Measurements from ENCODE around the gene HNRNPCL2.
"Not testable (repeated sequence)": the region's sequence is repeated elsewhere in the genome, so short reads cannot be mapped to it uniquely, and the experiment has no call there.

HNRNPCL2 gene

DNA sequence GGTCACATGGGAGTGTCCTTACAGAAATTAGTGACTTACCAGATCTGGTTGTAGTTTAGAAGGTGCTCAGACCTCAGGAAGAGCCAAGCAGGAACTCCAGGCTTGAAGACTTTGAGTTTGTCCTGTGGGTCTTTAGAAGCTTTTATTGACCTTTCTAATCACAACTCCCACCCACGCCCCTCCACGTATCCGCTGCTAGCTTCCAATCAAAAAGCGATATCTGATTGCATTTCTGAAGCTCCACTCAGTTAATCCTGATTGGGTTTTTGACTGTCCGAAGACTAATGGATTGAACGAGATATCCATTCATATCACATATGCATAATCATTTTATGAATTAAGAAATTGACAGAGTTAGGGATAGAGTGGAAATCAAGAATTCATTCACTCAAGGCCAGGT, at the start of gene HNRNPCL2:
HNRNPCL2 (minus strand) TSS at position 101 of the 400 bp plus-strand sequence. CDS start 454 bp downstream, outside the sequence.
- not testable (repeated sequence) for DNase-seq

DNA sequence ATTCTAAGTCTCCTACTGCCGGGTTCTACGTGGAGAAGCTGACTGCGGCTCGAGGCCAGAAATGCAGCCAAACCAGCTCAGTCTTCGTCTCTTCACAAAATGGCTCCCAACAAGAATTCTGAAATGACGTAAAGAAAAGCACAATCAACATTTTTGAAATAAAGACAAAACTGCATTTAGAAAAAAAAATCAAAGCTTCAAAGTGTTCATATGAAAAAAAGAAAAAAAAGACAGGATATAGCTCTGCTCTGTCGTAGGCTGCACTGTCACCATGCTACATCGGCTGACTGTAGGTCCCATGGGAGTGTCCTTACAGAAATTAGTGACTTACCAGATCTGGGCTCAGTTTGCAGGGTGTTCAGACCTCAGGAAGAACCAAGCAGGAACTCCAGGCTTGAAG, 48.9 kb upstream of the HNRNPCL2 start, which contains the start of gene HNRNPCL4:
HNRNPCL4 (minus strand) TSS at position 101 of the 400 bp plus-strand sequence. CDS start 164 bp downstream, outside the sequence.
- not testable (repeated sequence) for DNase-seq

DNA sequence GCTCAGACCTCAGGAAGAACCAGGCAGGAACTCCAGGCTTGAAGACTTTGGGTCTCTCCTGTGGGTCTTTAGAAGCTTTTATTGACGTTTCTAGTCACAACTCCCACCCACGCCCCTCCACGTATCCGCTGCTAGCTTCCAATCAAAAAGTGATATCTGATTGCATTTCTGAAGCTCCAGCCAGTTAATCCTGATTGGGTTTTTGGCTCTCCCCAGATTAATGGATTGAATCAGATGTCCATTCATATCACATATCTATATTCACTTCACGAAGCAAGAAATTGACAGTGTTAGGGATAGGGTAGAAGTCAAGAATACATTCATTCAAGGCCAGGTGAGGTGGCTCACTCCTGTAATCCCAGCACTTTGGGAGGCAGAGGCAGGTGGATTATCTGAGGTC, 39.3 kb upstream of the HNRNPCL2 start, which contains the start of gene PRAMEF26:
PRAMEF26 (minus strand) TSS at position 101 of the 400 bp plus-strand sequence. CDS start 2,914 bp downstream, outside the sequence.
- not testable (repeated sequence) for DNase-seq

DNA sequence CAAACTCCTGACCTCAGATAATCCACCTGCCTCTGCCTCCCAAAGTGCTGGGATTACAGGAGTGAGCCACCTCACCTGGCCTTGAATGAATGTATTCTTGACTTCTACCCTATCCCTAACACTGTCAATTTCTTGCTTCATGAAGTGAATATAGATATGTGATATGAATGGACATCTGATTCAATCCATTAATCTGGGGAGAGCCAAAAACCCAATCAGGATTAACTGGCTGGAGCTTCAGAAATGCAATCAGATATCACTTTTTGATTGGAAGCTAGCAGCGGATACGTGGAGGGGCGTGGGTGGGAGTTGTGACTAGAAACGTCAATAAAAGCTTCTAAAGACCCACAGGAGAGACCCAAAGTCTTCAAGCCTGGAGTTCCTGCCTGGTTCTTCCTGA, 46.2 kb downstream of the HNRNPCL2 start, which contains the start of gene PRAMEF25:
PRAMEF25 (plus strand) TSS at position 301 of the 400 bp plus-strand sequence. CDS start 2,920 bp downstream, outside the sequence.
- not testable (repeated sequence) for DNase-seq

Measured in hematopoietic multipotent progenitor cell treated with erythropoietin and hydrocortisone succinate and interleukin-3 and kit ligand, for 8 days (in vitro differentiated cells).